ENCODE results near the gene RMDN3. TPM values are rescaled to one million over a fixed set of nuclear protein-coding genes. Genes with fewer than 3 reads are reported as not detected.

RMDN3 gene
- total and polyA plus RNA-seq, 9 of the 15 experiments (the other 6 are each of a cell fraction or from before 2014, with no cell fraction given) = 8.1 to 38.2 (median 25.9) TPM

DNA sequence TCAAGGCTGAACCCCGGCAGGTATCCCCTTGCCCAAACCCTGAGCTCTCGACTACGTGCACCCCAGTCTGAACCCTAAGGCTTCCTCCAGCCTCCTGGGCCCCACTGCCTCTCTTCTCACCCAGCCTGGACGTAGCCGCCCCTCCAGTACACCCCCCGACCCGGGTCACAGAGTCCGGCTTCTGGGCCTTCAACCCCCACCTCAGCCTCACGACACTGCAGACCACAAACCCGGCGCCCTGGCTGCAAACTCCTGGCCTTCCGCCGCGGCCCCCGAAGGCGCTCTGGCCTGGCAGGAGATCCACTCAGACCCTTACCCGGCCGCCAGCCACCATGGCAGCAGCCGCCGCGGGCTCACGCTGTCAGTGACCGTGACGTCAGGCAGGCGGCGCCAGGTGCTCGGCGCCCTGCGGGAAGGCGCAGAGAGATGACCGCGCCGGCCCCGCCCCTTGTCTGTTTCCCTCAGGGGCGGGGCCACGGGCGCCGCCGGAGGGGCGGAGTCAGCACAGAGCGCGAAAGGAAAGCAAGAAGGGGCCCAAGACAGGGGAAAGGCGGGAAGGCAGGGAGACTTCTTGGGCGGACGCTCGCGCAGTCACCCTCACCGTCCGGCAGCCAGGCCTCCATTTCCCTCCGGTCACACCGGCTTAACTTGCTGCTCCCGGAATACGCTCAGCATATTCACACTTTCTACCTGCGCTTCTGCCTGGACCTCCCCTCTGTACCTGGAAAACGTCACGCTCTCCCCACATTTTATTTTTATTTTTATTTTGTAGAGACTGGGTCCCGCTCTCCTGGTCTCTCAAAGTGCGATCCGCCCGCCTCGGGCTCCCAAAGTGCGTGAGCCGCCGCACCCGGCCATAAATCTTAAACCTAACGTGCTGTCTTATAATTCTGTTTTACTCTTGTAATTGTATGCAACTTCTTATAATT lies at the start of gene RMDN3 (continued):
- TF ChIP-seq, protein P1, sequence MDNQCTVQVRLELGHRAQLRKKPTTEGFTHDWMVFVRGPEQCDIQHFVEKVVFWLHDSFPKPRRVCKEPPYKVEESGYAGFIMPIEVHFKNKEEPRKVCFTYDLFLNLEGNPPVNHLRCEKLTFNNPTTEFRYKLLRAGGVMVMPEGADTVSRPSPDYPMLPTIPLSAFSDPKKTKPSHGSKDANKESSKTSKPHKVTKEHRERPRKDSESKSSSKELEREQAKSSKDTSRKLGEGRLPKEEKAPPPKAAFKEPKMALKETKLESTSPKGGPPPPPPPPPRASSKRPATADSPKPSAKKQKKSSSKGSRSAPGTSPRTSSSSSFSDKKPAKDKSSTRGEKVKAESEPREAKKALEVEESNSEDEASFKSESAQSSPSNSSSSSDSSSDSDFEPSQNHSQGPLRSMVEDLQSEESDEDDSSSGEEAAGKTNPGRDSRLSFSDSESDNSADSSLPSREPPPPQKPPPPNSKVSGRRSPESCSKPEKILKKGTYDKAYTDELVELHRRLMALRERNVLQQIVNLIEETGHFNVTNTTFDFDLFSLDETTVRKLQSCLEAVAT (IDR thresholded peaks at IDR 0.05) = peak in 1 of 2 experiments; percentile 62; a peak in 1 of 4 replicates
- TF ChIP-seq HDAC6 (IDR thresholded peaks at IDR 0.05; ENCODE audit: low read depth, low read length) (no peak), SMAD1 (IDR thresholded peaks at IDR 0.05; ENCODE audit: low read depth, low read length, partially characterized antibody) (peak; percentile 78), MNT (conservative IDR thresholded peaks at IDR 0.05) (peak; percentile 88 to 97), FOXA3 (CRISPR knock-in tag; conservative IDR thresholded peaks at IDR 0.05 in 1 of 2, IDR thresholded peaks at IDR 0.05 in 1 of 2) (0 out of 4 replicates have a peak, but pooled peaks of 1 of the 2 experiments have one; percentile 37), SMARCA4 (IDR thresholded peaks at IDR 0.05) (peak; percentile 55), GABPB1 (CRISPR knock-in tag; IDR thresholded peaks at IDR 0.05) (peak; percentile 43; the same call in 1 of the 2 replicates), PHF20 (IDR thresholded peaks at IDR 0.05; ENCODE audit: partially characterized antibody) (peak; percentile 83), ZBTB1 (CRISPR knock-in tag; IDR thresholded peaks at IDR 0.05; ENCODE audit: borderline replicate concordance, low read depth) (no peak), ESRRA (IDR thresholded peaks at IDR 0.05; ENCODE audit: borderline replicate concordance, low read depth) (peak; percentile 80; the same call in 1 of the 2 replicates), GABPB2 (CRISPR knock-in tag; conservative IDR thresholded peaks at IDR 0.05) (no peak), LEF1 (IDR thresholded peaks at IDR 0.05) (peak; percentile 56), RBFOX2 (IDR thresholded peaks at IDR 0.05; ENCODE audit: low read depth, low read length) (peak; percentile 97), ZNF655 (CRISPR knock-in tag; IDR thresholded peaks at IDR 0.05) (no peak), ZNF12 (CRISPR knock-in tag; IDR thresholded peaks at IDR 0.05) (0 out of 2 replicates have a peak, but pooled peaks have one; percentile 12), SOX6 (IDR thresholded peaks at IDR 0.05) (peak; percentile 61; the same call in 1 of the 2 replicates)
- TF ChIP-seq, protein P2, sequence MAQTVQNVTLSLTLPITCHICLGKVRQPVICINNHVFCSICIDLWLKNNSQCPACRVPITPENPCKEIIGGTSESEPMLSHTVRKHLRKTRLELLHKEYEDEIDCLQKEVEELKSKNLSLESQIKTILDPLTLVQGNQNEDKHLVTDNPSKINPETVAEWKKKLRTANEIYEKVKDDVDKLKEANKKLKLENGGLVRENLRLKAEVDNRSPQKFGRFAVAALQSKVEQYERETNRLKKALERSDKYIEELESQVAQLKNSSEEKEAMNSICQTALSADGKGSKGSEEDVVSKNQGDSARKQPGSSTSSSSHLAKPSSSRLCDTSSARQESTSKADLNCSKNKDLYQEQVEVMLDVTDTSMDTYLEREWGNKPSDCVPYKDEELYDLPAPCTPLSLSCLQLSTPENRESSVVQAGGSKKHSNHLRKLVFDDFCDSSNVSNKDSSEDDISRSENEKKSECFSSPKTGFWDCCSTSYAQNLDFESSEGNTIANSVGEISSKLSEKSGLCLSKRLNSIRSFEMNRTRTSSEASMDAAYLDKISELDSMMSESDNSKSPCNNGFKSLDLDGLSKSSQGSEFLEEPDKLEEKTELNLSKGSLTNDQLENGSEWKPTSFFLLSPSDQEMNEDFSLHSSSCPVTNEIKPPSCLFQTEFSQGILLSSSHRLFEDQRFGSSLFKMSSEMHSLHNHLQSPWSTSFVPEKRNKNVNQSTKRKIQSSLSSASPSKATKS (CRISPR knock-in tag; IDR thresholded peaks at IDR 0.05) = no peak

All from K562 (cell line).